Lower leg skin (tissue), 3 donors: ENCODE data around the gene MYO7A.

Source experiments
- CTCF ChIP-seq, 3 donors: fragments of 450-650 bp; IDR thresholded peaks; one replicate each; pipeline ENCODE4 v1.5.1; 2016; ENCODE audit warnings: antibody characterized with exemption in 3 of 3, mild to moderate bottlenecking in 3 of 3, moderate library complexity in 2 of 3
- POLR2A ChIP-seq, 2 donors: fragments of 450-650 bp; IDR thresholded peaks; one replicate each; pipeline ENCODE4 v1.6.1; 2016 to 2017; ENCODE audit warnings: antibody characterized with exemption in 2 of 2, mild to moderate bottlenecking in 1 of 2, moderate library complexity in 1 of 2

- no peak for TF ChIP-seq CTCF (IDR thresholded peaks at IDR 0.05)
- TF ChIP-seq POLR2A (IDR thresholded peaks at IDR 0.05), result no peak
These were observed 79.7 kb downstream of the MYO7A start for GRCh38 chr11:77207618-77208313.
